ENCODE measurements around the gene PIP5K1A.
"Not testable (repeated sequence)": the region's sequence is repeated elsewhere in the genome, so short reads cannot be mapped to it uniquely, and the experiment has no call there.

PIP5K1A gene

DNA sequence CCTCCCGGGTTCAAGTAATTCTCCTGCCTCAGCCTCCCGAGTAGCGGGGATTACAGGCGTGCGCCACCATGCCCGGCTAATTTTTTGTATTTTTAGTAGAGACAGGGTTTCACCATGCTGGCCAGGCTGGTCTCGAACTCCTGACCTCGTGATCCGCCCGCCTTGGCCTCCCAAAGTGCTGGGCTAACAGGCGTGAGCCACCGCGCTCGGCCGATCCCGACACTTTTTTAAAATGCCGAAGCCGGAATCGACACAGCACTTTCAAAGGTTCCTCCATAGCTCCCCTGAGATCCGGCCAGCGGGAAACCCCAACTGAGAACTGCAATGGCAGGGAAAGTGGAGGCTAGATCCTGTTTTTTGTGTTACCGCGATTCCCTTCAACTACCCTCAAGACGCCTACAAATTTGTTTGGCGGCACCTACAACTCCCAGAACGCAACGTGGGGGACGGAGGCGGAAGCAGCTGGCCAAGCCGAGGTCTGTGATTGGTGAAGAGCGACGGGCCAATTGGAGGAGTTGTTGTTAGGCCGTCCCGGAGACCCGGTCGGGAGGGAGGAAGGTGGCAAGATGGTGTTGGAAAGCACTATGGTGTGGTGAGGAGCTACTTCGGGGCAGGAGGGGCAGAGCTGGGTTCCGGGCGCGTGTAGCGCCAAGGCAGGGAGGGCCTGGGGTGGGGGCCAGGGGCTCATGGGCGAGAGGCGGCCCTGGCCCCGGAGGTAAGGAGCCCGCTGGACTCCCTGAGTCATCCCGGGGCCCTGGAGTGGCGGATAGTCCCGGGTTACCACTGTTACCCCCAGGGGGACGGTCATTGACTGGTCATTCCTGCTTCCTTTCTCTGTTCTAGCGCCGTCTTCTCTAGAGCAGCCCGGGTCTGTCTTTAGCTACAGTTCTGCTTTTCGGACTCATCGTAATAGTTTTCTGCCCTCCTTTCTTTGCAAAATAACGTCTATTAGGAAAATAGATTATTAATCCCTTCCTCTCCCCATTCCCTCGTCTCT lies 56.2 kb downstream of the PIP5K1A start, which contains the start of gene PSMD4:
Gene PSMD4 (plus strand): TSS at position 518 of the 997 bp plus-strand sequence. CDS start 49 bp downstream, at position 567.
- DNase-seq, result peak; percentile 93

DNA sequence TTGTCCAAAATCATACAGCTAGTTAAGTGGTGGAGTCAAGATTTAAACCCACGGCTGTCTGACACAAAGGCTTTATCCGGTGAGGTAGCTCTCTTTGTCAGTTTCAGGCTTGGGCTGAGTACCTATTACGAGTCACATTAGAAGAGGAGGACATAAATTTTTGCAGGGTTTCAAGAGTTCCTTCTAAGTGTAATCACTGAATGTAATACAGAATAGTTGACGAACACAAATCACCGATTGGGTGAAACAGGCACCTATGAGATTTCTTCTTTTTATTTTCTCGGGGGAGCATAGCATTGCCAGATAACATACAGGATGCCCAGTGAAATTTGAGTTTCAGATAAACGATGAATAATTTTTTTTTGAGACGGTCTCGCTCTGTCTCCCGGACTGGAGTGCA lies 57.0 kb downstream of the PIP5K1A start:
- DNase-seq, result no peak

DNA sequence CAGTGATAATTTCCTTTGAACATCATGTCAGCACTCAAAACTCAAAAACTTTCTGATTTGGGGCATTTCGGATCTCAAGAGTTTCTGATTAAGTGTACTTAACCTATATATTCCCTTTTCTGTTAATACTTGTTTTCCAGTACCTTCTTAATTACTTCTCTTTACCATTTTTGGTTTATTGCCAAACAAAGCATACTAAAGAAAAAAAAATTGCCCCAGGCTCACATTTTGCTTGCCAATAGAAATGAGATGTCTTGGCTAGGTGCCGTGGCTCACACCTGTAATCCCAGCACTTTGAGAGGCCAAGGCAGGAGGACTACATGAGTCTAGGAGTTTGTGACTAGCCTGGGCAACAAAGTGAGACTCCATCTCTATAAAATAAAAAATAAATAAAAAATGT lies 61.0 kb downstream of the PIP5K1A start:
- DNase-seq, result no peak

DNA sequence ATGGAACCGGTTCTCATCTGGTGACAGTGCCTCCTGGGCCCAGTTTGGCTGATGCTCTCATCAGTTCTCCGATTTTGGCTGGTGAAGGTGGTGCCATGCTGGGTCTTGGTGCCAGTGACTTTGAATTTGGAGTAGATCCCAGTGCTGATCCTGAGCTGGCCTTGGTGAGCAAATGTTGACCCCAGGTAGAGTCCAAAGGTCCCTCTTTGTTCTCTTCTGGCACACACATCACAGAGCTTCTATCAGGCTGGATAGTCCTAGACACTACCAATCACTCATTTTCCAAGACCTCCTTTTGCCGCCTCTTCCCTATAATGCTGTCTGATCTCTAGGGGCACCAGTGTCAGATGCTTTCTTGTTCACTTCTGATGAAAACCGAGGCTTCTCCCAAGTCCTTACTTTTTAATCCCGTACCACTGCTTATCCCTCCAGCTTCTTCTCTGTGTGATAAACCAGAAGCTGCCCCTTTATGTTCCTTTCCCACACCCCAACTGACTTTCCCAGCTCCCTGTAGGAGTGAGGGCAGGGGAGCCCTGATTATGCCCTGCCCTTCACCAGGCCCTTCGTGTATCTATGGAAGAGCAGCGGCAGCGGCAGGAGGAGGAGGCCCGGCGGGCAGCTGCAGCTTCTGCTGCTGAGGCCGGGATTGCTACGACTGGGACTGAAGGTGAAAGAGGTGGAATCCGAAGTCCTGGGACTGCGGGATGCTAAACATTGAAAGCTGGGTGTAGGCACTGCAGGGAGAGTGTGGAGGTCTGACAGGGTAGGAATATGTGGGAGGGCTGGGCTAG lies 67.3 kb downstream of the PIP5K1A start:
- no peak for DNase-seq

DNA sequence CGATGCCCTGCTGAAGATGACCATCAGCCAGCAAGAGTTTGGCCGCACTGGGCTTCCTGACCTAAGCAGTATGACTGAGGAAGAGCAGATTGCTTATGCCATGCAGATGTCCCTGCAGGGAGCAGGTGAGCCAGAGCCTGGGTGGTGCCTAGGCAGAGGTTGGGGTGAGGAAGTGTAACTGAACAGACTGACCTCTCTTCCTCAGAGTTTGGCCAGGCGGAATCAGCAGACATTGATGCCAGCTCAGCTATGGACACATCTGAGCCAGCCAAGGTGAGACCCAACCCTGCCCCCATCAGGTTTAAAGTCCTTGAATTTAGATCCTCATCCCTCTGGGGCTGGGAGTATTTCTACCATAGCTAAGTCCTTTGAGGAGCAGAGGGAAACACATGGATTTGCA lies 68.0 kb downstream of the PIP5K1A start:
- no peak for DNase-seq

DNA sequence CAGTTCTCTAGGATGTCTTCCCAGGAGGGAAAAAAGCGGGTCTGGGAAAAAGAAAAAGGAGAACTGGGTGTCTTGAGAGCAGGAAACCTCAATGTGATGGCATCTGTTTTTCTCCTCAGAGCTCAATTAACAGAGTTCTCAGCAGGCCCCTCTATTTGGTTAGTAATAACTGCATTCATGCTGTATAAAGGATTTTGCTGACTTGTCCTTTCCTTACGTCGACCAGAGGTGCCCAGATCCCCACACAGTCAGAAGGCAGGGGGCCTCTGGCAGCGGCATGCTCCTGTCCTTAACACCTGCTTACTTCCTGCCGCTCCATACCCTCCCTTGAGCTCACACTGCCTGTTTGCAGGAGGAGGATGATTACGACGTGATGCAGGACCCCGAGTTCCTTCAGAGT lies 68.5 kb downstream of the PIP5K1A start:
- no peak for DNase-seq

DNA sequence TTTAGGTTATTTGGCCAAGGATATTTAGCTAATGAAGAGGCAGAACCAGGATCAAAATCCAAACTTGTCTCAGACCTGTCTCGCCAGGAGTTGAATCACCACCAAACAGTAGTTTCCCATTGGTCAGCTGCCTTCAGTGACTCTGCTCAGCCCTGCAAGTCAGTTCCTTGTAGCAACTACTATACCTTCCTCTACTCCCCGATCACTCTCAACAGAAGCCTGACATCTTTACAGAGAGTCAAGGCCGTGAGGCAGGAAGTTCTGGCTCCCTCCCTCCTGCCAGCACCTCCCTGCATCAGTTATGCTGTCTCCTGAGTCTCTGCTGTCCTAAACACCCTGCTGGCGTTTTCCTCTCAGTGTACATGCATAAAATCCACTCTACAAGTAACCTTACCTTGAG lies 69.4 kb downstream of the PIP5K1A start:
- no peak for DNase-seq

DNA sequence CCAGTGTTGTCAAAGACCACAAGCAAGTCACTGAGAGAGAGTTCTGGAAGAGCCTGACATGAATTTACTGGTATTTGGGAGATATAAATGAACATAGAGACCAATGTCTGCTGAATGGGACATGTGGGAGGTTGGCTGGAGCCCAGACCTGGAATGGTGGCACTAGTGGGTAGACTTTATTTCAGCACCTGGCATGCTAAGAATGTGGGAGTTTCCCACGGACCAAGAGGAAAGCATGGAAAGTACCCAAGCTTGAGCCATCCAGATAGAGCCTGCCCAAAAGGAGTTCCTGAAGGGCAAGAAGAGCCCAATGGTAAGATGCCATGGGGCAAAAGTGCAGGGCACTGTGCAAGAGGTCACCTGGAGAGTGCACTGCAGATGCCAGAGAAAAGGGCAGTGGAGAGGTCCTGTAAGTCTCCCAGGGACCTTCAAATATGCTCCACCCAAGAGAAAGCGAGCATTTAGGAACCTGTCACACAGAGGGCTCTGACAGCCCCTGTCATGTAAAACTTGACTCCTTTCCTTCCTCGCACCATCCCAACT lies 75.6 kb downstream of the PIP5K1A start:
- no peak for DNase-seq

DNA sequence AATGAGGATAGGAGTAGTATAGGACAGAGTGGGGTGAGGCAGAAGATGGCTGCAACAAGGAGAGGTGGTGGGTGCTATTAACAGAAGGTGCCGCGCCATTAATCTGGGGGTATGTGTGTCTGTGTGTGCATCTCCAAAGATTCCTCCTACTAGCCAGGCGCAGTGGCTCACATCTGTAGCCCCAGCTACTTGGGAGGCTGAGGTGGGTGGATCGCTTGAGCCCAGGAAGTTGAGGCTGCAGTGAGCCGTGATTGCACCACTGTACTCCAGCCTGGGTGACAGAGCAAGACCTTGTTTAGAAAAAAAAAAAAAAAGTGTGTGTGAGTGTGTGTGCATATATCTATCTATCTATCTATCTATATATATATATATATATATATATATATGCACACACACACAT lies 77.0 kb downstream of the PIP5K1A start:
- not testable (repeated sequence) for DNase-seq

DNA sequence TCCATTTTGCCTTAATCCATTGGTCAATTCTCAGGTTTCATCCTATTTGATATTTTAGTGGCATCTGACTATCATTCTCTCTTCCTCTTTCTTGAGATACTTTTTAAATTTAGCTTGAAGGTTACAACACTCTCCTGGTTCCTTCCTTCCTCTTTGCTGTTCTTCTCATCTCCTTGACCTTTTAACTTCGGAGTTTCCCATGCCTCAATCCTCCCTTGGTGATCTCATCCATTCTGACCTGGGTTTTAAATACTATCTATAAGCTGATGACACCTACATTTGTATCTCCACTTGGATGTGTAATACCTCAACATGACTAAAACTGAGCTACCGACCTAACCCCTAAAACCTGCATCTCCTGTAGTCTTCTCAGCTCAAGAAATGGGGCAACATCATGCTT lies 78.9 kb downstream of the PIP5K1A start:
- DNase-seq, result no peak

DNA sequence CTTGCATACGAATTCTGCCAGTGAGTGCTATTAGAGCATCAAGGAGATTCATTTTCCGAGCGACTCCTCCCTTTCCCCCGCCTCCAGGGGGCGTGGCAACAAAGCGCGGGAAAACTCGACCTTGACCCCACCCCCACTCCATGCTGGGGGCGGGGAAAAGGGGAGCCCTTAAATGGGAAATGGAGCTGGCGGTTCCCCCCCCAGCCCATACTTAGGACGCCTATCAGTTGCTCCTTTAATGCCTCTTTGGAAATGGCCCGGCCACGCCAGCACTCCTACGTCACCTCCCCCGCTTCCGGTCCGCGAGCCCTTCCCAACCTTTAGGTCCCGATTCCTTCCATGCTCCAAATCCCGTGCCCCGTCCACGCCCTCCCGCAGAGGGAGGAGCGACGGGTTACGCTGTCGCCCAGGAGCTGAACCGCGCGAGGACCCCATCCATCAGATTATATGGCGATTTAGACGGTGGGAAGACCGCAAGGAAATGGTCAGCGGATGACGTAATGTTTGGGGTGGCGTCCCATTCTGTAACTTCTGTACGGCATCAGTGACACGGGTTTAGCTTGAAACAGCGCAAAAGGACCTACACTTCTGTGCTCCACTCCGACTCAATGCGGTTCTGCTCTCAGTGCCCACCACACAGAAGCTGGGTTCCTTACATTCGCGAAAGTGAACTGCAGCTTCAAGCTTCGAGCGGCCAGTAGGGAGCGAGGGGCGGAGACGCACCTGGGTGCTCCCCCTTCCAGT lies 83.0 kb downstream of the PIP5K1A start:
- DNase-seq, result peak; percentile 94

DNA sequence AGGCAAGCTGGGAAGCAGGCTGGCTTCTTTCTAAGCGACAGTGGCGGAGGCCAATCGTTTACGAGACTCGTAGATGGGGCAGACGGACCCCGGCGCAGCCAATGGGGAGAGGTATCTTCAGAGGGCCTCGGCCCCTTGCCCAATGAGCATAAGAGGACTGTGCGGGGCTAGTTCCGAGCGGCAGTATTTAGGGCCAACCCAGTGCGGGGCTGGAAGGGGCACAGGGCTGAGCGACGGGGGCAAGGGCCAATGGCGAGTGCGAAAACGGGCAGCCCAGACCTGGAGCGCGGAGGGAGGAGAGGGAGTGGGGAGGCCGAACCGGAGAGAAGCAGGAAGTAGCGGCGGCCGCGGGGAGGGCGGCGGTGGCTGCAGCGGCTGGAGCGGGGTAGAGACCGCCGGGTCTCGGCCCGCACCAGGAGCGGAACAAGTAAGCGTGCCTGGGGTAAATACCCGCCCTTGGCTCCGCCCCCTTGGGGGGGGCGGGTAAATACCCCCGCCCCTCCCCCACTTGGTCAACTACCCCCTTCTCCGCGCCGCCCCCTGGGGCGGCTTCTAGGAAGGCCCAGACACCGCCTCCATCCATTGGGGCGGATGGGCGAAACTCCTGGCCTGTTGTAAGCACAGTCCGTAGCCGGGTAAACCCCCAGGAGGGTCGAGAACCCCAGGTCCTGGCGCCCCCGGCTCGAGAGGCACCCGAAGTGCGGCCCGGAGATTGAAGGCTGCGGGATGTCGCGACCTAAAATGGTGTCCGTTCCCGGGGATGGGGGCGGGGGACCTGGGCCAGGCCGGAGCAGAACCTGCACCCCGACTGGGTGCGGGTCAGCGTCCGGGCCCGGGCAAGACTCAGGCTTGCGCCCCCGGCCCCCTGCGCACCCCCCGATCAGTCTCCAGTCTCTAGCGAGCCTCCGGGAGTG lies 83.9 kb downstream of the PIP5K1A start, which contains the start of gene ZNF687:
Gene ZNF687 (plus strand): TSS at position 331 of the 914 bp plus-strand sequence. CDS start 3,993 bp downstream, outside the sequence.
- peak; percentile 99 for DNase-seq

DNA sequence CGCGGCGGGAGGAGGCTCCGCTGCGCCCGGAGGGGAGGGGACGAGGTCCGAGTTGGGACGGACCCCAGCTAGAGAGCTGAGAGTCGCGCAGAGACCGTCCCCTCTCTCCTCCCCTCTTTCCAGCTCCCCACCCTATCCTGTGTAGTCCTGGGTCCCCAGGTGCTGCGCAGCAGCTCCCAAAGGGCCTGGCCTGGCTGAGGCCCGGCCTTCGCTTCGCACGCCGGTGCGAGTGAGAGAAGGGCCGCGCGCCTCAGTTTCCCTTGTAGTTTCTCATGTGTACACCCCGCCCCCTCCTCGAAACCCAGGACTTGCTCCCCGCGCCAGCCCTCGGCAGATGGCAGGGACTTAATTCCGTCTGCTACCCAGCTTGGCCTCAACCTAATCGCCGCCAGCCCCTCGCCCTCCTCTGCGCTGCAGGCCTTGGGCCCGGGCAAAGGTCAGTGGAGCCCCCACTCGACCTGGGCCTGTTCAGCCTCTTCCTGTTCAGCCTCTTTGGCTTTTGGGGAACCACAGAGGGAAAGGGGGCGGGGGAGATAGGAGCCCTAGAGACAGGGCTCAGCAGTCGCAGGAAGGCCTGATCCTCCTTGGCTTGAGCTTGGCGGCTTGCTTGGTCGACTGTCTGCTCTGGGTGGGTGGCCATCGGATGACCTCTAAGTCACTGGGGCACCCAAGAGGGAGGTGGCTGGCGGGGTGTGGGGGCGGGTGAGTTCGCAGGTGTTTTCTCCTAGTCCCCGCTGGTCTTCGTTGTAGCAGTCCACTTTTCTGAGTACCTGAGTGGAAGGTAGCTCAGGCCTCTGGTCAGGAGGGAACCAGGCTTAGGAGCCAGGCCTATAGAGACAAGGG lies 84.8 kb downstream of the PIP5K1A start:
- peak; percentile 27 for DNase-seq

DNA sequence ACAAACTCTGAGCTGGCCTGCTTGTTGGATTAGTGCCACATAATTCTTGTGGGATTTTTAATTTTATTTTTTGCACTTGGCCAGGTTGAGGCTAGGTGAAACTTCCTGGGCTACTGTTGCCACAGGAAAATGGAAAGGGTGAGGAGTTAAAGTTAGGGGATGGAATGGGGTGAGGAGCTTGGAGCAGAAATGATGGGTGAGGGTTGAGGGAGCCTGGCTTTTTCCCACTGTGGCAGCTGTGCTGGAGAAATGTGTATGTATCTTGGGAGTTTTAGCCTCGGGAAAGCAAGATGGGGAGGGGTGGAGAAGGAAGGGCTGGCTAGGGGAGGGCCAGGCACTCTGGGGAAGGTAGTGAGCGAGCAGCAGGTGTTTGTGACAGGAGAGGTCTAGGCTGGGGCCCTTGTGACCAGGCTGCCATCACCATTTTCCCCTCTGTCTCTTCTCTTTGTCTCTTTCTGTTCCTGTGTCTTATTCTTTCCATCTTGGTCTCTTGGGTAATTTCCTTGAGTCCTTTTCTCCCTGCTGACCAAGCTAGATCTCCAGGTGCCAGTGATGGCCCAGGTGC lies 85.7 kb downstream of the PIP5K1A start:
- DNase-seq, result no peak

DNA sequence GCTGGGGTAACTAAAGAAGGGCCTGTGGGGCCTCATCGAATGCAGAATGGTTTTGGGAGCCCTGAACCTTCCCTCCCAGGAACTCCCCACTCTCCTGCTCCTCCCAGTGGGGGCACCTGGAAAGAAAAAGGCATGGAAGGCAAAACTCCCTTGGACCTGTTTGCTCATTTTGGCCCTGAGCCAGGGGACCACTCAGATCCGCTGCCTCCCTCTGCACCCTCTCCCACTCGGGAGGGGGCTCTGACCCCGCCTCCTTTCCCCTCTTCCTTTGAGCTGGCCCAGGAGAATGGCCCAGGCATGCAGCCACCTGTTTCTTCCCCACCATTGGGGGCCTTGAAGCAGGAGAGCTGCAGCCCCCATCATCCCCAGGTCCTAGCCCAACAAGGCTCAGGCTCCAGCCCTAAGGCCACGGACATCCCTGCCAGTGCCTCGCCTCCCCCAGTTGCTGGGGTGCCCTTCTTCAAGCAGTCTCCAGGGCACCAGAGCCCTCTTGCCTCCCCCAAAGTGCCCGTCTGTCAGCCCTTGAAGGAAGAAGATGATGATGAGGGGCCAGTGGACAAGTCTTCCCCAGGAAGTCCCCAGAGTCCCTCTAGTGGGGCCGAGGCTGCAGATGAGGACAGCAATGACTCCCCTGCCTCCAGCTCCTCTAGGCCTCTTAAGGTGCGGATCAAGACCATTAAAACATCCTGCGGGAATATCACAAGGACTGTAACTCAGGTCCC lies 88.4 kb downstream of the PIP5K1A start:
- no peak for DNase-seq

DNA sequence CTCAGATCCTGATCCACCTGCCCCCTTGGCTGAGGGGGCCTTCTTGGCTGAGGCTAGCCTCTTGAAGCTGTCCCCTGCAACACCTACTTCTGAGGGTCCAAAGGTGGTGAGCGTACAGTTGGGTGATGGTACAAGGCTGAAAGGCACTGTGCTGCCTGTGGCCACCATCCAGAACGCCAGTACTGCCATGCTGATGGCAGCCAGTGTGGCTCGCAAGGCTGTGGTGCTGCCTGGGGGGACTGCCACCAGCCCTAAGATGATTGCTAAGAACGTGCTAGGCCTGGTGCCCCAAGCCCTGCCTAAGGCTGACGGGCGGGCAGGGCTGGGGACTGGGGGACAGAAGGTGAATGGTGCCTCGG lies 89.0 kb downstream of the PIP5K1A start:
- no peak for DNase-seq

DNA sequence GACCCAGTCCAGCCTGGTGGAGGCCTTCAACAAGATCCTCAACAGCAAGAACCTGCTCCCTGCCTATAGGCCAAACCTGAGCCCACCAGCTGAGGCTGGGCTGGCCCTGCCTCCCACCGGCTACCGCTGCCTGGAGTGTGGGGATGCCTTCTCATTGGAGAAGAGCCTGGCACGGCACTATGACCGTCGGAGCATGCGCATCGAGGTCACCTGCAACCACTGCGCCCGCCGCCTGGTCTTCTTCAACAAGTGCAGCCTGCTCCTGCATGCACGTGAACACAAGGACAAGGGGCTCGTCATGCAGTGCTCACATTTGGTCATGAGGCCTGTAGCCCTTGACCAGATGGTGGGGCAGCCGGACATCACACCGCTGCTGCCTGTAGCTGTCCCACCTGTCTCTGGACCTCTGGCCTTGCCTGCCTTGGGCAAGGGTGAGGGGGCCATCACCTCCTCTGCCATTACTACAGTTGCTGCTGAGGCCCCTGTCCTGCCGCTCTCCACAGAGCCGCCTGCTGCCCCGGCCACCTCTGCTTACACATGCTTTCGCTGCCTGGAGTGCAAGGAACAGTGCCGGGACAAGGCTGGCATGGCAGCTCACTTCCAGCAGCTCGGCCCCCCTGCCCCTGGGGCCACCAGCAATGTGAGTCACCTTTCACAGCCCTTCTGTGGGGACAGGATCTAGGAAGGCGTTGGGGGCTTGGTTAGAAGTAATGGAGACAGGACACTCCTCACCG lies 89.6 kb downstream of the PIP5K1A start:
- DNase-seq, result no peak

DNA sequence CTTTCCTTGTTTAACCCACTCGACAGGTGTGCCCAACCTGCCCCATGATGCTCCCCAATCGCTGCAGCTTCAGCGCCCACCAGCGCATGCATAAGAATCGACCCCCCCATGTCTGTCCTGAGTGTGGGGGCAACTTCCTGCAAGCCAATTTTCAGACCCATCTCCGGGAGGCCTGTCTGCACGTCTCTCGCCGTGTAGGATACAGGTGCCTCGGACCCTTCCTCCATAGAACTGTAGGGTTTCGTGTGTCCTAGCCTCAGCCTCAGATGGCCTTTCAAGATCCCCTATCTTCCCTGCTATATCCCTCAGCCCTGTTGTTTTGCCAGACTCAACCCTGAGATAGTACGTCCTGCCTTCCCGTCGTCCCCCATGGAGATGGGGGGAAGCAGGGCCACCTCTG lies 90.2 kb downstream of the PIP5K1A start:
- no peak for DNase-seq

Measured in activated naive CD4-positive, alpha-beta T cell treated with Interleukin-2 at 50 U/mL for 16 hours (primary cell).